ENCODE measurements around the gene CKAP2.
"Not testable (repeated sequence)": the region's sequence is repeated elsewhere in the genome, so short reads cannot be mapped to it uniquely, and the experiment has no call there.

The CKAP2 gene

GRCh38 chr13:52497979-52498378 lies 42.7 kb downstream of the CKAP2 start:
- not testable (repeated sequence) for H3K27me3 ChIP-seq (ENCODE audit: control insufficient read depth, insufficient read depth, low read length); H3K36me3 ChIP-seq (ENCODE audit: control insufficient read depth, insufficient read depth, low read length); H3K27ac ChIP-seq (ENCODE audit: low read depth, low read length); H3K9me3 ChIP-seq (ENCODE audit: control insufficient read depth, insufficient read depth, low read depth, low read length); H3K4me3 ChIP-seq (ENCODE audit: low read depth, low read length); H3K4me1 ChIP-seq (ENCODE audit: control insufficient read depth, insufficient read depth, low read length); H3K9ac ChIP-seq (ENCODE audit: low read length)

- H3K9ac ChIP-seq (ENCODE audit: low read length); H3K27me3 ChIP-seq (ENCODE audit: control insufficient read depth, insufficient read depth, low read length); H3K4me1 ChIP-seq (ENCODE audit: control insufficient read depth, insufficient read depth, low read length); H3K36me3 ChIP-seq (ENCODE audit: control insufficient read depth, insufficient read depth, low read length); H3K4me3 ChIP-seq (ENCODE audit: low read depth, low read length); H3K27ac ChIP-seq (ENCODE audit: low read depth, low read length): not testable (repeated sequence)
- H3K9me3 ChIP-seq (ENCODE audit: control insufficient read depth, insufficient read depth, low read depth, low read length): peaks cover 15% of the 10 kb centered on the region; the same call in 1 of the 2 replicates
Observed at GRCh38 chr13:52502277-52502676, 47.0 kb downstream of the CKAP2 start.

- H3K4me3 ChIP-seq (ENCODE audit: low read depth, low read length): not testable (repeated sequence)
Observed at GRCh38 chr13:52505843-52506242, 50.6 kb downstream of the CKAP2 start.

GRCh38 chr13:52509532-52509931 lies 54.3 kb downstream of the CKAP2 start:
- H3K9me3 ChIP-seq (ENCODE audit: control insufficient read depth, insufficient read depth, low read depth, low read length); H3K4me3 ChIP-seq (ENCODE audit: low read depth, low read length); H3K9ac ChIP-seq (ENCODE audit: low read length); H3K36me3 ChIP-seq (ENCODE audit: control insufficient read depth, insufficient read depth, low read length); H3K27me3 ChIP-seq (ENCODE audit: control insufficient read depth, insufficient read depth, low read length); H3K4me1 ChIP-seq (ENCODE audit: control insufficient read depth, insufficient read depth, low read length); H3K27ac ChIP-seq (ENCODE audit: low read depth, low read length): not testable (repeated sequence)

More at GRCh38 chr13:52505843-52506242, 50.6 kb downstream of the CKAP2 start:
- H3K9ac ChIP-seq (ENCODE audit: low read length); H3K27me3 ChIP-seq (ENCODE audit: control insufficient read depth, insufficient read depth, low read length); H3K4me1 ChIP-seq (ENCODE audit: control insufficient read depth, insufficient read depth, low read length); H3K27ac ChIP-seq (ENCODE audit: low read depth, low read length); H3K36me3 ChIP-seq (ENCODE audit: control insufficient read depth, insufficient read depth, low read length): not testable (repeated sequence)
- peaks cover 15% of the 10 kb centered on the region; the same call in 1 of the 2 replicates for H3K9me3 ChIP-seq (ENCODE audit: control insufficient read depth, insufficient read depth, low read depth, low read length)

- not testable (repeated sequence) for H3K27me3 ChIP-seq (ENCODE audit: control insufficient read depth, insufficient read depth, low read length); H3K4me3 ChIP-seq (ENCODE audit: low read depth, low read length); H3K27ac ChIP-seq (ENCODE audit: low read depth, low read length); H3K9ac ChIP-seq (ENCODE audit: low read length); H3K4me1 ChIP-seq (ENCODE audit: control insufficient read depth, insufficient read depth, low read length); H3K9me3 ChIP-seq (ENCODE audit: control insufficient read depth, insufficient read depth, low read depth, low read length); H3K36me3 ChIP-seq (ENCODE audit: control insufficient read depth, insufficient read depth, low read length)
Observed at GRCh38 chr13:52510221-52510797, 55.0 kb downstream of the CKAP2 start.

- H3K4me1 ChIP-seq (ENCODE audit: control insufficient read depth, insufficient read depth, low read length); H3K9me3 ChIP-seq (ENCODE audit: control insufficient read depth, insufficient read depth, low read depth, low read length): not testable (repeated sequence)
Observed at GRCh38 chr13:52511598-52511997, 56.3 kb downstream of the CKAP2 start.

GRCh38 chr13:52513957-52514596 lies 58.8 kb downstream of the CKAP2 start:
- not testable (repeated sequence) for H3K27me3 ChIP-seq (ENCODE audit: control insufficient read depth, insufficient read depth, low read length); H3K4me3 ChIP-seq (ENCODE audit: low read depth, low read length); H3K9me3 ChIP-seq (ENCODE audit: control insufficient read depth, insufficient read depth, low read depth, low read length); H3K36me3 ChIP-seq (ENCODE audit: control insufficient read depth, insufficient read depth, low read length); H3K4me1 ChIP-seq (ENCODE audit: control insufficient read depth, insufficient read depth, low read length); H3K27ac ChIP-seq (ENCODE audit: low read depth, low read length); H3K9ac ChIP-seq (ENCODE audit: low read length)

More at GRCh38 chr13:52511598-52511997, 56.3 kb downstream of the CKAP2 start:
- not testable (repeated sequence) for H3K9ac ChIP-seq (ENCODE audit: low read length); H3K4me3 ChIP-seq (ENCODE audit: low read depth, low read length); H3K27ac ChIP-seq (ENCODE audit: low read depth, low read length); H3K27me3 ChIP-seq (ENCODE audit: control insufficient read depth, insufficient read depth, low read length); H3K36me3 ChIP-seq (ENCODE audit: control insufficient read depth, insufficient read depth, low read length)

GRCh38 chr13:52523323-52523722 lies 68.0 kb downstream of the CKAP2 start:
- not testable (repeated sequence) for H3K9ac ChIP-seq (ENCODE audit: low read length); H3K4me3 ChIP-seq (ENCODE audit: low read depth, low read length); H3K36me3 ChIP-seq (ENCODE audit: control insufficient read depth, insufficient read depth, low read length); H3K27me3 ChIP-seq (ENCODE audit: control insufficient read depth, insufficient read depth, low read length); H3K4me1 ChIP-seq (ENCODE audit: control insufficient read depth, insufficient read depth, low read length); H3K9me3 ChIP-seq (ENCODE audit: control insufficient read depth, insufficient read depth, low read depth, low read length); H3K27ac ChIP-seq (ENCODE audit: low read depth, low read length)

Data from HUES6 (cell line).